CD4-positive, alpha-beta T cell treated with Interleukin-17A for 1 hour (primary cell): Measurements from ENCODE around the gene ZNF609.
A peak's percentile ranks its signal among the peaks of the same experiment; 100 is the strongest.
"Not testable (repeated sequence)": the region's sequence is repeated elsewhere in the genome, so short reads cannot be mapped to it uniquely, and the experiment has no call there.

ENCODE experiments used
- DNase-seq: peaks from one replicate; pipeline ENCODE4 v3.0.0-alpha.2; 2020

Gene ZNF609

DNA sequence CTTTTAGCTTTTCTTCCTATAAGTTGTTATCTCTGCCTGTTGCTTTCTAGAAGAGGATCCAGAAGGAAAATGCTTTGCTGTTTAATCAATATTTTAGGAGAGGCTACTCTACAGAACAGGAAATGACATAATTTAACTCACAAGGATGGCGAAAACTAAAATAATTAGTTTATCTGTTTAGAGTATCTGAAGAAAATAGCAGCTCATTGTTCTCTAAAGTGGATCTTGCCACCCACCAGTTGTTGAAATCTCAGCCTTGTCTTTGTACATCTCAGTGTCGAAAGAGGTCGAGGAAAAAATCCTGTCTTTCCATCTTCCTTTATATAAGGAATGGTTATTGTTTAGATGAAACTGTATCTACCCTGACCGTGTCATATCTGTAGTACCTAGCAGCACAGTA lies 126.6 kb downstream of the ZNF609 start:
- no peak for DNase-seq

DNA sequence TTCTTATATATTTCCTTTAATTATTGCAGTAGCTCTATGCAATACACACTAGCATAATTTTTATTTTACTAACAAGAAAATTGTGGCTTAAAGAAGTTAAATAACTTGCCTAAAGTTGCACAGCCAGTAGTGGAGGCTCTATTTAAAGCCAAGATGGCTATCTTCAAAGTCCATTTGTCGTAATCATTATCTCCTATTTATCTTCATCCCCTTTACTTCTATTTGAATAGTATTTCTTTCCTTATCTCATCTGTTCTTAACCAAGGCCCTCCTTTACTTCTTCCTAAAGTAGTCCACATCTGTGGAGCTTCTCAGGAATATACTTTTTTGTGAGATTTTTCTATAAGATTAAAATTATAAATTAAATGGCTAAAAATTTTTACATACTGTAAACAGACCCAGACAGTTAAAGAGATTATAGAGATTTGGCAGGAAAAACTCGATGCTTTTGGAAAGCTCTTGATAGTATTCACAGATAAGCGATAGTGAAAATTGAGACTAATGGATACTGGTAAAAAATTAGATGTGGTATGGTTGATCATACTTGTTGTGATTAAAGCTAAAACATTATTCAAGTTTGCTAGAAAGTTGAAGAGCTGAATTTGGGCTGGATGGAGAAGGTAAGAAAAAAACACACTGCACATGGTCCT lies 129.2 kb downstream of the ZNF609 start:
- DNase-seq, result no peak

DNA sequence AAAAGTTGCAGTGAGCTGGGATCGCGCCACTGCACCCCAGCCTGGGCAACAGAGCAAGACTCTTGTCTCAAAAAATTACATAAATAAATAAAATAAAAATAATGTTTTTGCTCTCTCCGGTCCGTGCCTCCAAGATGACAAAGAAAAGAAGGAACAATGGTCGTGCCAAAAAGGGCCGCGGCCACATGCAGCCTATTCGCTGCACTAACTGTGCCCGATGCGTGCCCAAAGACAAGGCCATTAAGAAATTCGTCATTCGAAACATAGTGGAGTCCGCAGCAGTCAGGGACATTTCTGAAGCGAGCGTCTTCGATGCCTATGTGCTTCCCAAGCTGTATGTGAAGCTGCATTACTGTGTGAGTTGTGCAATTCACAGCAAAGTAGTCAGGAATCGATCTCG lies 132.5 kb downstream of the ZNF609 start:
- DNase-seq, result not testable (repeated sequence)

DNA sequence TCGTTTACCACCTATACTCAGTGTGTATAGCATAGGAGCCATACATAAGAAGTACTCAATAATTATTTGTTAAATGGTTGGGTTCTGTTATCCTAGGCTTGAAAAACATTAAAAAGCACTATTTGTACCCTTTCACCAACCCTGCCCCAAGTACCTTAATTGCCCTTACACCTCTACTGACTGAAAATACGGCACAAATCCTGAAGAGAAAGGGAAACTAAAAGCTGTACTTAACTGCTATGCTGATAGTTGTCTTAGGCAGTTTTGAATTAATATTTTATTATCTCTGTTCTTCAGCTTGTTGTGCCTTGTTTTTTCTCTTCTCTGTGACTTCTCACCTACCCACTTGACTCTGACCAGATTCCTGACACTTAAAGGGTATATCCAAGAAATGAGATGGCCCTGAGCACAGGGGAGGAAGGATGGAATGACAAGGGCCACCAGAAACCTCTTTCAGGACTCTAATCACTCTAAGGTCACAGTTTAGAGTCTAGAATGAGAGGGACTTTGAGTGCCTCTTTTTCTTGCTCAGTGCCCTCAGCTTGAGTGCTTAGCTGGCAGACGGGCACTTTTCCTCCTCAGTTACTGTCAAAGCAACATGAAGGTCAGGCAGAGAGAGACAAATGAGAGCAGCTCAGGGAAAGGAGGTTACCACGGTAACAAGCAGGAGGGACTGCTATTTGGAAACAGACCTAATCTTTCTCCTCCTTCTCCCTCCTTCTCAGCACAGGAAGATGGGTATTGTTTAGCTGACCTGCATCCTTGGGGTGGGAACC lies 136.5 kb downstream of the ZNF609 start:
- DNase-seq, result peak; percentile 63

DNA sequence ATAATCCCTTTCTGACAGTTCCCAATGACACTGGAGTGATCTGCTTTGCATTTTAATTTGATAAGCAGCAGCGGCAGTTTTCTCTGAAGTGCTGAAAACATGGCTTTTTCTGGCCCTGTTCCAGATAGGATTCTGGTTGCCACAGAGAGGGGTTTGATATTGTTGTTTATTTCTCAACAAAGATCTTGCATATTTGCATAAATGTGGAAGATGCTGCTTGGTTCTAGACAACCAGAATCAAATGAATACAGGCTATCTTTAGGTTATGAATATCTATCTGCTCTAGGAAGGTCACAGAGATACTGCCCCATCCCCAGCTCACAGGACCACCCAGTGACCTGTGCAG lies 137.1 kb downstream of the ZNF609 start:
- no peak for DNase-seq

DNA sequence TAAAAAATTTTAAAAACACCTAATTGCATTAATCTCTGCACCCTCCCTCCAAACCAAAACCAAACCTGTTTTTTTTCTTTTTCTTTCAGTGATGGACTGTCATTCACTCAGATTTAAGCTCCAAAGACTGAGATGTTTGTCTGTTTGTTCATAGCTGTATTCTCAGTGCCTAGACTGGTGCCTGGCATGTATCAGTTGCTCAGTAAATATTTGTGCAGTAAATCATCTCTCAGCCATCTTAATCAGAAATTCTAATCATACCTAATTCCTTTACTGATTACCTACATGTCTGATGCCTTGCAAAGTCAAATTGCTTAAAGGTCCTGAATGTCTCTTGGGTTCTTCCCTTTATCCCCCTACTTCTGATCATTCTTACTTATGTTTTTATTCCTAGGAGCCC lies 138.8 kb downstream of the ZNF609 start:
- no peak for DNase-seq

DNA sequence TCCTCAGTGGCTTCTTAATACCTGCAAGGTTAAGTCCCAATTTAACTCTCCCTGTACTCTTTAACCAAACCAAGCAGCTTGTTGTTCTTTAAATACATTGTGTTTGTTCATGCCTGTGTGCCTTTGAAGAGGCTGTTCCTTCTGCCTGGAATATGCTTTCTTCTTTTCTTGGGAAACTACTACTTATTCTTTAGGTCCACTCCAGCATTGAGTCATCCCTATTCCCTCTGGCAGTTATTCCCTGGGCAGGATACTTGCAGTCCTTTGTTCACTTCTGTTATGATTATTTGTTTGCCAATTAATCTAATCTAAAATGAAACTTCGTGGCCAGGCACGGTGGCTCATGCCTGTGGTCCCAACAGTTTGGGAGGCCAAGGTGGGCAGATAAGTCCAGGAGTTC lies 139.3 kb downstream of the ZNF609 start:
- DNase-seq, result no peak

DNA sequence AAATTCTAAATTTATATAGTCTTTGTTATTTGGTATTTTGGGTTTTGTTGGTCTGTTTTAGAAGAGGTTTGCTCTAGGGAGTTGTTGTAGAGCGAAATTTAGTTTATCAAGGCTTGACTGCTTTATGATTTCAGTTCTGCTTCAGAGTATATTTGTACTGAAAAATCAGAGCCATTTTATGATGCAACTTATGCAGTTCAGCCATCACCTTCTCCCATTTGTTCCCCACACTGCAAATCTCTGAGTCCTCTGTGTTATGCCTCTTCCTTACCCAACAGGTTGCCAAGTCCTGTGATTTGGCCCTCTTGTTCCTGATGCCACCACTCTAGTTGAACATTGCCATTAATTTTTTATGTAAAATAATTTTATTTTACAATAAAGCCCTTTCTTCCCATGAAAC lies 140.4 kb downstream of the ZNF609 start:
- no peak for DNase-seq

DNA sequence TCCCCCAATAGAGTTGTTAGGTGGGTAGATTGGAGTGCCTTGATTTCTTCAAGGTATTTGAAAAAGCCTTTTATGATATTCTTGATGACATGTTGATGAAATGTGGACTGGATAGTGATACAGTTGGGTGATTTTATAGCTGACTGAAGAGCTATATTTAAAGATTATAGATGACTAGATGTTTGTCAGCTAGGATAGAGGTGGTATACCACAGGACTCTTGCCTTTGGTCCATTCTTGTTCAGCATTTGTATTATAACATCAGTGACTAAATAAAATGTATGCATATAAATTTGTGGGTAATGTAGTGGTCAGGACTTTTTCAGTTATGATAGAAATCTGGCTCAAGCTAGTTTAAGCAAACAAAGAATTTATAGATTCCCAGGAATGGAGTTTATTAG lies 143.9 kb downstream of the ZNF609 start:
- DNase-seq, result no peak

DNA sequence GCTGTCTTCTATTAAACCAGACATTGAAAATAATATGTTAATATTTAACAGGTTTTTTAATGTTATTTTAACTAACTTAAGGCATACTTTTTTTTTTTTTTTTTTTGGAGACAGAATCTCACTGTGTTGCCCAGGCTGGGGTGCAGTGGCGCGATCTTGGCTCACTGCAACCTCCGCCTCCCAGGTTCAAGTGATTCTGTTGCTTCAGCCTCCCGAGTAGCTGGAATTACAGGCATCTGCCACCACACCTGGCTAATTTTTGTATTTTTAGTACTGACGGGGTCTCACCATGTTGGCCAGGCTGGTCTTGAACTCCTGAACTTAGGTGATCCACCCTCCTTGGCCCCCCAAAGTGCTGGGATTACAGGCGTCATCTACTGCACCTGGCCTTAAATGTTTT lies 147.0 kb downstream of the ZNF609 start:
- DNase-seq, result not testable (repeated sequence)

DNA sequence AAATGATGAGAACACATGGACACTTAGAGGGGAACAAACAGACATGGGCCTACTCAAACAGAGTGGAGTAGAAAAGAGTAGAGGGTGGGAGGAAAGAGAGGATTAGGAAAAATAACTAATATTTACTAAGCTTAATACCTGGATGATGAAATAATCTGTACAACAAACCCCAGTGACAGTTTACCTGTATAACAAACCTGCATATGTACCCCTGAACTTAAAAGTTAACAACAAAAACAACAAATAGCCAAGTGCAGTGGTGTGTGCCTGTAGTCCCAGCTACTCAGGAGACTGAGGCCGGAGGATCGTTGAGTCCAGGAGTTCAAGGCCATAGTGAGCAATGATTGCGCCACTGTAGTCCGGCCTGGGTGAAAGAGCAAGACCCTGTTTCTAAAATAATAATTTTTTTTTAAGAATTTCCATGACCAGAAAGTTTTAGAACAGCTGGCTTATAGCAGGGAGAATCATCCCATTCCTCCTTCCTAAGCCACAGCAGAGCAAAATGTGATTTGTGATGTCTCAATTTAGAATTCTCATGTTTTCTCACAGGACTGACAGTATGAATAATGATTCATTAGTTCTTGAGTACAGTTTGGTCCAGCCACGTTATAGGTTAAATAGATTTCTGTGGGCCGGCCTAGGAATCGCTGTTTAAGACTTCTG lies 150.0 kb downstream of the ZNF609 start:
- DNase-seq, result no peak

DNA sequence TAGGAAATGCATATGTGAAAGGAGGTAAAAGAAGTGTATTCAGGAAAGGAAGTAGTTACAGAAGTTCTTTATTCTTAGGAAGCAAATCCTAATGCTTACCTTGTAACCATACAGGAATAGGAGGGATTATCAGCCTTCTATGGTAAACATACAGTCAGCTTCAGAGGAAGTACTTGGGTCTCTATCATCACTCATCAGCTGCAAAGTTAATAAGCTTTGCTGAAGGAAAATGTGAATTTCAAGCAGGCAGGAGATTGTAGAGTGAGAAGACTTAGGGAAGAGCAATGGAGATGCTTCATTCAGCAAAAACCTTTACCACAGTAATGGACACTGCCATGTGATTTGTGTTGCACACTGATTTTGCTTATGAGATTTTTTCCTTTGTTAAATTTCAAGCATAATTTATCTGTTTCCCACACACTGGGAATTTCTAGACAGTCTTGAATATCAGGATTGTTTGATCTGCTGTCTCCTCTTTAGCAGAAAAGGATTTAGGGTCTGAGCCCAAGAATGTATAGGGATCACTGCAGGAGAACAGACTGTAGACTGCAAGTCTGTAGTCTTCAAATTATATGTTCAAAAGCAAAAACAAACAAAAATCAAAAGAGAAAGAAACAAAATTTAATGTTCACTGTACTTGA lies 150.8 kb downstream of the ZNF609 start:
- no peak for DNase-seq

DNA sequence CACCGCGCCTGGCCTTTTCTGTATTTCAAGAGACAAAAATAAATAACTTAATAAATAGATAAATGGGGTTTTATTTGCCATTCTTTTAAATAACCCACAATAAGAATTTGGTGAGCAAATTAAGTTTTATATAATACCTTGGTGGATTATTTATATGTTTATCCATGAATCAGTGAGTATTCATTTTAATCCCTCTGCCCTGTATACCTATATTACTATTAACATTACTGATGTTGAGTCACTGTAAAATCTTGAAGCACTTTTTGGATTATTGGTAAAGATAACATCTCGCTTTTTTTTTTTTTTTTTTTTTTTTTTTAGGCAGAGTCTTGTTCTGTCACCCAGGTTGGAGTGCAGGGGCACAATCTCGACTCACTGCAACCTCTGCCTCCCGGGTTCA lies 154.1 kb downstream of the ZNF609 start:
- DNase-seq, result no peak

DNA sequence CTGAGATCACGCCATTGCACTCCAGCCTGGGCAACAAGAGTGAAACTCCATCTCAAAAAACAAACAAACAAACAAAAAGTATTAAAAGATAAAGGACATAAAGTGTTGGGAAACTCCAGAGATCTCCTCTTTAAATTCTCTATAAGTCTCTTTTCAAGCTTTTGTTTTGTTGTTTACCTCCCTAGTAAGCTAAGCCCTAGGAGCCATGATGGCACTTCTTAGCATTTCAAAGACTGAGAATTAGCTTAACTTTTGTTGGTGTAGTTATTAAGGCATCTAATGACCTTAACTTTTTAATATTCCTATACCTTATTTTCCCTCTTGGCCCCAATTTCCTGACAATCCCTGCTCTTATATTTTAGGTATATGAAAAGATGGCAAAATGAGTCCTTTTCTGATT lies 157.3 kb downstream of the ZNF609 start:
- no peak for DNase-seq

DNA sequence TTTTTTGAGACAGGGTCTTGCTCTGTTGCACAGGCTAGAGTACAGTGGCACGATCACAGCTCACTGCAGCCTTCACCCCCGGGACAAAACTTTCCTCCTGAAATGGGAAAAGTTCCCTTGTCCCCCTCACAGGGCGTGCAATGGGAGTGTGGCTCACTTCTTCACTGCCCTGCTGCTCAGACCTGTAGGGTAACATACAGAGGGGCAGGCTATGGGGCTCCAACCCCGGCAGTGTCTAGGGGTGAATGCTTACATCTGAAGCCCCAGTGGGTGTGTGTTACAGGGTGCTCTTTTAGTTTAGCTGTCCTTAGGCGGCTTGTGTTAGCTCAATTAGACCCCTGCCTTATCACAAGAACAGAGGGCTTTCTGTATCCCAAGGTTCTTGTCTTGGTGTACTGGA lies 157.8 kb downstream of the ZNF609 start:
- DNase-seq, result no peak

DNA sequence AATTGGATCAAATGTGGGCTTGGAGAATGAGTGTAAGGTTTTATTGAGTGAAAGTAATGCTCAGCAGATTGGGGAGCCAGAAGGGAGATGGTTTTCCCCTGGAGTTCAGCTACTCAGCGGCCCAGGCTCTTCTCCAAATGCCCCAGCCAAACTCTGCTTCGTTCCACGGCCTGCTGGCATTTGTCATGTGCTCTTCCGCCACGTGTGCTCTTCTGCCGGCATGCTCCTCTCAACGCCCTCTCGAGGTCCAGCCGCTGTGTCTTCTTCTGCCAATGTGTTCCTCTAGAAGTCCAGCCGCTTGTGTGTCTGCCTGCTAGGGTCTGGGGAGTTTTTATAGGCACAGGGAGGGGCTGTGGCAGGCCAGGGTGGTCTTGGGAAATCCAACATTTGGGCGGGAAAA lies 158.2 kb downstream of the ZNF609 start:
- DNase-seq, result no peak

DNA sequence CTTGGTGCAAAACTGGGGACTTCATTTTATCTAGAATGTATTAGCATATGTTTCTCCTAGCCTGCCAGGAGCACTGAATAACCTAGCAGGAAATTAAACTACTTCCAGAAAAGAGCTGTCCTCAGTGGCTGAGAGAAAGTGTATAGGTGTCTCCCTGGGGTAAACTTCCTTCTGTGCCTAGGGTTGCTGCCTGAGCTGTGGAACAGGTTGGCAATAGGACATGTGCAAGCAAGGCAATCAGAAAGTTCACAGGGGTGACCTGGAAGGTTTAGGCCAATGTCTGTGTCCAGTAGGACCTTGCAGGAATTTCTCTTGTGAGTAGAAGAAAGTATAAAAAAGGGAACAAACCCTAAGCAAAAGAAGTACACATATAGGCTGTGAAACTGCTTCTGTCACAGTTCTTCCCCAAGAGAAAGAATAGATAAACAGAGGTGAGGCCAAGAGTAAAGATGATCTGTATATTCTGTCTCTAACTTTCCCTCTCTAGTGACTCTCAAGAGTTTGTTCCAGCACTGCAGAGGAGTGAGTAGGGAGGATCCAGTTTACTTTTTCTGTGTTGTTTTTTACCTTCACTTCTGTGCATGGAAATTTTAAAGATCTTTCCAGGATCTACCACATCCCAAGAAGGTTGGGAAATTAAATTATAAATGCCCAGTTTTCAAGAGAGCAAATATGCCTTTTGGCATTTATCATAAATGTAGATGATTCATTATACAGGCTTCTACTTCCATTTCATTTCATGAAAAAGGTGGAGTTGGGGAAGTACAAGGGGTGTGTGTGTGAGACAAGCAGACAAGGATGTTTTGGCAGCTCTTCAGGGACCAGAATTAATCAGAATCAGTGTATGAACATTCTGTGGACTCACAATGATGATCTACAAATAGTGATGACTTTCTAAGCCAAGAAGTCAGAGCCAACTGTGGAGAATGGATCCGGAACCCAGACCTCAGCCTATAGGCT lies 159.8 kb downstream of the ZNF609 start:
- no peak for DNase-seq

DNA sequence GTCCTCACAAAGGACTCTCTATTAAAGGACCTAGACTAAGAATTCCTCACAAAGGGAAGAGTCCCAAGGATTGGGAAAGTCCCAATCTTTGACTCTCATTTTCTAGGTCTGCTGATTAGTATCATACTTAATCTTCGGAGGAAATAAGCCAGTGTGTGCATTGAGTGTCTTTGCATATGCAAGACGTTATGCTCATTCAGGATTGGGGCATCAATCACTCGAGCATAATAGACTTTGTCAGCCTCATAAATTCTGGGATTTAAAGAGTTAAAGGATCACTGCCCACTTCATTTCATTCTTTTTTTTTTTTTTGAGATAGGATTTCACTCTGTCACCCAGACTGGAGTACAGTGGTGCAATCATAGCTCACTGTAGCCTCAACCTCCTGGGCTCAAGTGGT lies 160.7 kb downstream of the ZNF609 start:
- no peak for DNase-seq

DNA sequence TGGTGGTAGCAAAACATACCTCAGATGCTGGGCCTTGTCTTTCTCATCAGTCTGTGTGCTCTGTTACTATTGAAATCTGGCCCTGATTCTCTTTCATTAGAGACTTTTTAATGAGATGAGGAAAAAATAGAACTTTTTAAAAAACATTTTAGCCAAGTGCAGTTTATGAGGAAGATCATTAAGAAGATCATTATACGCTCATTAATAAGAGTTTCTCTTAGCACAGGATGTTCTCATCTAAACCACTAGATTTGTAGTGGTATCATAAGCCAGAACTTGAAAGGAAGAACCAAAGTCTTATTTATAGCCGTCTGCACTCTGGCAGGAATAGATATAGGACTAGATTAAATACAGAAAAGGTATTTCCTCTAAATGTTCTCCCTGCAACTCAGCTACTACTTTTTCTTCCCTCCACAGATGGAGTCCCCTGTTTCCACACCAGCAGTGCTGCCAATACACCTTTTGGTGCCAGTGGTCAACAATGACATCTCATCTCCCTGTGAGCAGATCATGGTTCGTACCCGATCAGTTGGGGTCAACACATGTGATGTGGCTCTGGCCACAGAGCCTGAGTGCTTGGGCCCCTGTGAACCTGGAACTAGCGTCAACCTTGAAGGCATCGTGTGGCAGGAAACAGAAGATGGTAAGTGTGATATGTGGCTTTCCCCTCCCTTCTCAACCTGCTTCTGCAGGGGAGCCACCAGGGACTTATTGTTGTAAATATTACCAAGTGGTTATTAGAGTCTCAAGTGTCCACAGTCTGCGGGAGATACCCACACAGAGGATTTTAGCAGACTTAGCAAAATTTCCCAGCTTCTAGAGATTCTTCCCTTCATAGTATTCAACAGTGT lies 162.3 kb downstream of the ZNF609 start:
- DNase-seq, result peak; percentile 74

DNA sequence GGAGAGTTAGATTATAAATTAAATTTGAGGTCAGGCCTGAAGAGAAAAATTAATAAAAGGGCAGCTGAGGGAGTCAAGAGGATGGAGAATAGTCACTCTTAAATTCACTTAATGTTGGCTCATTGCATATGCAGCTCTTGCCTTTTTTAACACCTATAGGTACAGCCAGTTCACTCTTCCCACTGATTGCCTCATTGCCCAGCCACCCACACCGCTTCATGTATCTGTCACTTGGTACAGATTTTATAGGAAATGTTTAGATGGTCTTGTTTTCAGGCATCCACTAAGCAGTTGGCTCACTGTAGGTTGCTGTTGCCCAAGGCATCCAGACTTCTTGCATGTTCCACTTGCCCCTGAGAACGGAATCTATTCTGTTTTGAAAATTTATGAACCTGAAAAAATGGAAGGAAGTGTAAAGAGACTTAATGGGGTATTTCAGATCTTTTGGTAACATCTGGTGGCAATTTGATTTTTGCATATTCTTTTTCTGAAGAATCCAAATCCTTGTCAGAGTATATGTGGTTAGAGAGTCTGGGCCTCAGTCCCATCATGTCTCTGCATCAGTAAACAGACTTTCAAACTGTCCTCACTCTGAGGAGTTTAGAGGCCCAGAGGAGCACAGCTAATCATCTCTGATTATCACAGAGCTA lies 163.1 kb downstream of the ZNF609 start:
- DNase-seq, result no peak

DNA sequence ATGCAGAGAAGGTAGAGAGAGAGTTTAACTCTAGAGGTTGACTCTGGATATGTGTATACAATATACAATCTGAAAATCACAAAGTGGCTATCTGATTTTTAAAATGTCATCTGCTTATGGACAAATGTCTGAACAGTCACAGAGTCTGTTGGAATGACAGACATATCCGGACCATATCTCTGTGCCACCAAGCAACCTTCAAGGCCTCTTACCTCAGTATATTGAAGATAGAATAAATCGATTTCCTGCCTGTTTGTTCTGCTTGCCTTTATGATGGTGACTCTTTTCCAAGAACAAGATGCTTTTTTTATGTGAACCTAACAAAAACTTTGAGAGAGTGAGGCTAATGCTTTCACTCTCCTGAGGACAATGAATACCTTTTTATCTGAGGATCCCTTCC lies 163.9 kb downstream of the ZNF609 start:
- peak; percentile 25 for DNase-seq
